ENCODE measurements around the gene KPNA2.

DNA sequence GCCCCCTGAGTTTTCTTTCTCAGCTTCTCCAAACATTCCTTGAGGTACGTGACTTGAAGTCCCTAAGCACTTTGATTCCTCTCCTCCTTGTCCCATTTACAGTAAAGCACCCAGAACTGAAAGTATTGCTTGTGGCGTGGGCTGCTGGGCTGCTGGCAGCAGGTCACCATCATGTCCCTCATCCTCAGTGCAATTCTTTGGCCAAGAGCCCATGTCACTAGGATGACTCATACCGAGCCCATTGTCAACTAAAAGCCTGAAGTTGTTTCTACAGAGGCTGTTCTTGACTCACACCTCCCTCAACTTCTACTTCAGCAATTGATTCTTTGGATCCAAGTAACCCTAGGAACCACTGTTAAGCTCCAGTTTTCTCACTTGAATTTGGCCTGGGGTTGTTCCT is 54.3 kb downstream of the KPNA2 start:
- TF ChIP-seq, protein P1, sequence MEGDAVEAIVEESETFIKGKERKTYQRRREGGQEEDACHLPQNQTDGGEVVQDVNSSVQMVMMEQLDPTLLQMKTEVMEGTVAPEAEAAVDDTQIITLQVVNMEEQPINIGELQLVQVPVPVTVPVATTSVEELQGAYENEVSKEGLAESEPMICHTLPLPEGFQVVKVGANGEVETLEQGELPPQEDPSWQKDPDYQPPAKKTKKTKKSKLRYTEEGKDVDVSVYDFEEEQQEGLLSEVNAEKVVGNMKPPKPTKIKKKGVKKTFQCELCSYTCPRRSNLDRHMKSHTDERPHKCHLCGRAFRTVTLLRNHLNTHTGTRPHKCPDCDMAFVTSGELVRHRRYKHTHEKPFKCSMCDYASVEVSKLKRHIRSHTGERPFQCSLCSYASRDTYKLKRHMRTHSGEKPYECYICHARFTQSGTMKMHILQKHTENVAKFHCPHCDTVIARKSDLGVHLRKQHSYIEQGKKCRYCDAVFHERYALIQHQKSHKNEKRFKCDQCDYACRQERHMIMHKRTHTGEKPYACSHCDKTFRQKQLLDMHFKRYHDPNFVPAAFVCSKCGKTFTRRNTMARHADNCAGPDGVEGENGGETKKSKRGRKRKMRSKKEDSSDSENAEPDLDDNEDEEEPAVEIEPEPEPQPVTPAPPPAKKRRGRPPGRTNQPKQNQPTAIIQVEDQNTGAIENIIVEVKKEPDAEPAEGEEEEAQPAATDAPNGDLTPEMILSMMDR (IDR thresholded peaks at IDR 0.05), result no peak
- TF ChIP-seq POLR2A (IDR thresholded peaks at IDR 0.05), result no peak

All from adrenal gland (tissue), 5 donors.